Renal cortex interstitium (tissue), 11 donors: ENCODE data around the gene TIAL1. TPM values are rescaled to one million over a fixed set of nuclear protein-coding genes. Genes with fewer than 3 reads are reported as not detected.
"Not testable (repeated sequence)": the region's sequence is repeated elsewhere in the genome, so short reads cannot be mapped to it uniquely, and the experiment has no call there.

Source experiments
- DNase-seq, 11 donors: peaks; one replicate each; pipeline ENCODE4 v3.0.0-alpha.2; 2013; ENCODE audit warnings: low read depth in 9 of 11, low spot score in 4 of 11; ENCODE audit errors: extremely low read depth in 1 of 11
- polyA plus RNA-seq, 3 donors: library from polyadenylated mRNA; unstranded; fragments of 120-200 nt; gene quantifications; one replicate each; pipeline ENCODE4 v1.2.1, GENCODE V29; 2013; ENCODE audit not compliant: insufficient read length in 3 of 3

The TIAL1 gene
- polyA plus RNA-seq, 3 donors: 145 to 201 (median 178) TPM

DNA sequence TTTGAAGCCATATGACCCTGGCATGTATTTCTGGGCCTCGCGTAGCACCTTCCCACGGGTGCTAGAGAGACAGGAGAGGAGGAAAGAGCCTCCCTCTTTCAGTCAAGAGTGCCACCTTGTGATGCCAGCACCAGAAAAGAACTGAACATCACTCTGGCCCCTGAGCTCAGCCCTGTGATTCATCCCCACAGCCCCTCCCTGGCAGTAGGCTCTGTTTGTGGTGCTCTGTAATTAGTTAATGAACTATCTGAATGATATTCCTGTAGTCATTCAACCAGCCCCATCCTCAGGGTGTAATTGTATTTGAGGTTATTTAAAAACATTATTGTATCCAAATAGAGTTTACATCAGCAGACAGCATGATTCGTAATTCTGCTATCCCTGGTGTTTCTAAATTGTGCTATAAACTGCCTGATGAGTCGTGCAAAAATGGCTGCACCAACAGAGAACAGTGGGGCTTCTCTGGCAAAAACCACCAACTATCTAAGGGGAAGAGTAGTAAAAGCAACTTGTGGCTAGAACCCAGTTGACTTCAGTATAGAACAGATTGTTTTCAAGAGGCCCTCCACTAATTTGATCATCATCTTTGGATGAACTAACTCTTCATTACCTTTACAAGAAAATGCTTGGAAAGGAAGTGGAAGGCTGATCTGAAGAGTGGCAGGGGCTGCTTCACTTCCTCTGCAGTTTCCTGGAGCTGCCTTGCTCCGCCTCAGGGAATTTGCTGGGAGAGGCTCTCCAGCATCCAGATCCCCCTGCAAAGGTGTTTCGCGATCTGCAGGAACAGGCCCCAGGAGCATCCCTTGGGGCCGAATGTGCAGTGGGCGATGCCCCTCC lies 23.7 kb upstream of the TIAL1 start:
- no peak for DNase-seq

DNA sequence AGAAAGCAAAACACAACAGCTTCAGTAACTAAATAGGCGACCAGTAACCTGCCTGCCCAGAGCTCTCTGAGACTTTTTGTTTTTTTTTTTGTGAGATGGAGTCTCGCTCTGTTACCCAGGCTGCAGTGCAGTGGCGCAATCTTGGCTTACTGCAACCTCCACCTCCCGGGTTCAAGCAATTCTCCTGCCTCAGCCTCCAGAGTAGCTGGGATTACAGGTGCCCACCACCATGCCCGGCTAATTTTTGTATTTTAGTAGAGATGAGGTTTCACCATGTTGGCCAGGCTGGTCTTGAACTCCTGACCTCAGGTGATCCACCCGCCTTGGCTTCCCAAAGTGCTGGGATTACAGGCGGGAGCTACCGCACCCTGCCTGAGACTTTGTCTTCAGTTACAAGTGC lies 23.0 kb upstream of the TIAL1 start:
- DNase-seq: not testable (repeated sequence)

DNA sequence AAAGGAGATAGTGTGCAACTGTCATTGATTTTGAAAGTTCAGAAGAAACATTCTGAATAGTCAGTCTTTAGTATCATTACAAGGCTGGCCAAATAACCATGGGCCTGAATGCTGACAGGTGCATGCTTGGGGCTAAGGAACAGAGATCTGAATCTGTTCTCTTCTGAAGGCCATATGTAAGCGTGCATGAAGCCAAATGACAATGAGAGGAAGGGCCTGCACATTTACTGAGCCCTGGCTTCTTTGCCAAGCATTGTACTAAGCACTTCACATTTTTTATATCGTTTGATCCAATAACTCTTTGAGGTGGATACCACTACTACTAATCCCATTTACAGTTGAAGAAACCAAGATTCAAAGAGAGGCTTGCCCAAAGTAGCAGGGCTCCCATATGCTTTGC lies 22.5 kb upstream of the TIAL1 start:
- no peak for DNase-seq

DNA sequence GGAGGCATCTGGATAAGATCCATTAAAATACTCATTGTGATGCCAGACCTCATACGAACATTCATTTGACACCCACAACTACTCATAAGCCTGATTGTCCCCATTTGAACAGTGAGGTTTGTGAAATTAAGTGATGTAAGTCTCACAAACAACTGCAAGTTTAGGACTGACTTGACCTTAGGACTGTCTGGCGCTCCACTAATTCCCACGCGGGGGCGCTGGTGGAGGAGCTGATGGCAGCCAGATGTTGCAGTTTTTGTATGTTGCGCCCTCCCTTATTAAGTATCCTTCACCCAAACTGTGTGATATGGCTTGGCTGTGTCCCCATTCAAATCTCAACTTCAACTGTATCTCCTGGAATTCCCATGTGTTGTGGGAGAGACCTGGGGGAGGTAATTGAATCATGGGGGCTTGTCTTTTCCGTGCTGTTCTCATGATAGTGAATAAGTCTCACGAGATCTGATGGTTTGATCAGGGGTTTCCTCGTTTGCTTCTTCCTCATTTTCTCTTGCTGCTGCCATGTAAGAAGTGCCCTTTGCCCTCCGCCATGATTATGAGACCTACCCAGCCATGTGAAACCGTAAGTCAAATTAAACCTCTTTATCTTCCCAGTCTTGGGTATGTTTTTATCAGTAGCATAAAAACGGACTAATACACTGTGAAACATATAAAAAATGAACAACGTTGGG lies 20.3 kb upstream of the TIAL1 start:
- no peak for DNase-seq

DNA sequence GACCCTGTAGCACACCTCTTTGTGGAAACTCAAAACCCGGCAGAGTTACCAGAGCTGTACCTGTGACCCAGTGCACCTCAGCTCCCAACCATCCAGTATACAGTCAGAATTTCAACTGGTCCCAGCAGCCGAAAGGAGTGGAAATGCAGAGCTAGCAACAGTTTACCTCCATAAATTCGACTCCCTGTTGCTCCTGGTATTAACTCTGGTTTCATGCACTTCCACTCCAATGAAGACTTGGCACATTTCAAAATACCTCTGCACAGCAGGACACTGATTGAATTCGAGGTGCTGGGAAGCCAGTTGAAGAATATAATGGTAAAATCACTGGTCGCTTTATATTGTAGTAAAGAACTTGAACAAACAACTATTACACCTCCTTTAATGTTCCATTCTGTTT lies 17.9 kb upstream of the TIAL1 start:
- DNase-seq: no peak

DNA sequence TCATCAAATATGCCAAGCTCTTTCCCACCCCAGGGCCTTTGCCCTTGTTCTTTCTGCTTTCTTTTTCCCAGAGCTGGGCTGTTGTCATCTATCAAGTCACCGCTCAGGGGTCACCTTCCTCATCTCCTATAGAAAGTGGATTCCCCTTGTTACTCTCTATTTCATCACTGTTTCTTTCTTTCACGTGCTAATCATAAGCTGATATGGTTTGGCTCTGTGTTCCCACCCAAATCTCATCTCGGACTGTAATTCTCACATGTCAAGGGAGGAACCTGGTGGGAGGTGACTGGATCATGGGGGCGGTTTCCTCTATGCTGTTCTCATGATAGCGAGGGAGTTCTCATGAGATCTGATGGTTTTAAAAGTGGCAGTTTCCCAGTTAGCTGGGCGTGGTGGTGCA lies 17.0 kb upstream of the TIAL1 start:
- no peak for DNase-seq

DNA sequence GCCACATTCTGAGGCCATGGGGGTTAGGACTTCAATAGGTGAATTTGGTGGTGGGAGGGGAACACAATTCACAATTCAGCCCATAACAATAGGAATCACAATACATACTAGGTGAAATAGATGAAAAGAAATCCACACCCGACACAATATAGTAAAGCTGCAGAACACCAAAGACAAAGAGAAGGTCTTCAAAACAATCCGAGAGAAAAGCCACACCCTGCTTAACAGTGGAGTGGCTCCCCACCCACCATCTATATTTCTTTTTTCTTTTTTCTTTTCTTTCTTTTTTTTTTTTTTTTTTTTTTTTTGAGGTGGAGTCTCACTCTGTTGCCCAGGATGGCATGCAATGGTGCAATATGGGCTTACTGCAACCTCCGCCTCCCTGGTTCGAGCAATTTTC lies 14.7 kb upstream of the TIAL1 start:
- DNase-seq: no peak

DNA sequence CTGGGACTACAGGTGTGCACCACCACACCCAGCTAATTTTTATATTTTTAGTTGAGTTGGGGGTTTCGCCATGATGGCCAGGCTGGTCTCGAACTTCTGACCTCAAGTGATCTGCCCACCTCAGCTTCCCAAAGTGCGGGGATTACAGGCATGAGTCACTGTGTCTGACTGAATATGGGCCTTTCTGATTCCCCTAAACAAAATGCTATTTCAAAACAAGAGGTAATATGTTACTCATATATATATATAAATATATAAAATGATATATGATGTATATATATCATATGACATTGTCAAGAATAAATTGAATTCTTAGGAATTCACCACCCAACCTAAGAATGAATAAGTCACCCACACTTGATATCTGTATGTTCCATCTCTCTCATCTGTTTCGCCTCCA lies 12.8 kb upstream of the TIAL1 start:
- no peak for DNase-seq

DNA sequence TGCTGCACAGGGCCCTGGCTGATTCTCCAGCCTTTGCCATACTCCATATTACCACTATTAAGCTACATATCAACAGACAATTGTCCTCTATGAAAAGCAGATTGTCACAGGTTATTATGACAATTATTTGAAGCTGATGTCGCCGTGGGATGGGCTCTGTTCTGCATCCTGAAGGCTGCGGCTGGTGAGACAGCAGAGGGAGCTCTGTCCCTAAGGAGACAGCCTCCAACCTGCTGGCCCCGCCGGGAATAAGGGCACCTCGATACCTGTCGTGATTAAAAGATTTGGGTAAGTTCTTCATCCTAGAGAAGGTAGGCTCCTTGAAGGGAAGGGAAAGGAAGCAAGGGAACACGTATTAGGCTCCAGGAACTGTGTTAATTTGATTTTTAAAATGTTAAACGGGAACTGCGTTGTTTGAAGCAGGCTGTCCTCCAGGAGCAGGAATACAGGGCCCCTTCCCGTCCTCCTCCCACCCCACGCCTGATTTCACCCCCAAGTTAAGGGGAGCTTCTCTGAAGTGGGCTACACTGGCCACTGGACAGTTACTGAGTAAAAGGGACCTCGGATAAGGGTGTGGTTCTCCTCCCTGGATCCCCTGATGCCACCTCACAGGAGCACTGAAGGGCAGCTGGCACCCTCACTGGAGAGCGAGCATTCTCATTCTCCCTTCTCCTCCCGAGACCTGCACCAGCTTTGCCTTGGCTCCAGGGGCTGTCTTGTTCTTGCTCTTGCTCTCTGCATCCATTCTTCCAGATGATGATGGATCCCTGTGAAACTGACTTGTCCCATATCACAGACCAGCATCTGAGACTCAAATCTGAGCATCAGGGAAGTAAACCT lies 11.8 kb upstream of the TIAL1 start:
- no peak for DNase-seq

DNA sequence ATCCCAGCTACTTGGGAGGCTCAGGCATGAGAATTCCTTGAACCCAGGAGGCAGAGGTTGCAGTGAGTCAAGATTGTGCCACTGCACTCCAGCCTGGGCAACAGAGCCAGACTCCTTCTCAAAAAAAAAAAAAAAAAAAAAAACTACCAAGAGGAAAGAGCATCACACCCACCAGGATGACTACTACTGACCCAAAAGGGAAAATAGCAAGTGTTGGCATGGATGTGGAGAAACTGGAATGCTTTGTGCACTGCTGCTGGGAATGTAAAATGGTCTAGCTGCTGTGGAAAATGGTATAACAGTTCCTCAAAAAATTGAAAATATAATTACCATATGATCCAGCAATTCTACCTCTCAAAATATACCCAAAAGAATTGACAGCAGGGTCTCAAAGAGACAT lies 7.7 kb upstream of the TIAL1 start:
- no peak for DNase-seq

DNA sequence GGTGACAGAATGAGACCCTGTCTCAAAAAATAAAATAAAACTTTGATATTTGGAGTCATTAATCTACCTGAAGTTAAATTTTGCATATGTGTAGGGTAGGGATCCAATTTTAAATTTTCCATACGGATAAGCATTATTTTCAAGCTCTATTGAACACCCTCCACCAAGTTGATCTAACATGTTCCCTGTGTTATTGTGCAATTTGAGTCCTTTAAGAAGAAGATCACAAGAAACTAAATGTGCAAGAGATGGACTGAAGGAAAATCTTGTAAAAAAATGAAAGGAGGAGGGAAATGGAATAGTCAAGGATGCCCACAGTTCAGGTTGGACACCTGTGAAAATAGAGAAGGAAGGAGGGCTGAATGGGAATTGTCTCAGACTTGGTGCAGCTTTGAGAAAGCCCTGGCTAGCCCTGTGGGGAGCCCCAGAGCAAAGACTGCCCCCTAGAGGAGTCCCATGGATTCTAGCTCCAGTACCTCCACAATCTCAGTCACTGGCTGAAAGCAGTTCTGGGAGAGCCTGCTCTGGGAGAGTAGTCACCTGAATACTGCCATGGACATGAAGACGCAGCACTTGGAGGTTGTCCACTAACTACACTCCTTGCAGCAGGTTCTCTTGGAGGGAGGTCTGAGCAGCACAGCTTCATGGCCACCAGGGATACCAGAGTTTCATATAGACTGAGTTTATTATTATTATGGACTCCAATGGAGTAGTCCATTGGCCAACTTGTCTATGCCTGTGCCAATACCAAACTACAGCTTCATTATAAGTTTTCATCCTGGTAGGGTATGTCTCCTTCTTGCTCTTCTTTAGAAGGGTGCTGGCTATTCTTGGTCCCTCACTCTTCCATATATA lies 5.7 kb upstream of the TIAL1 start:
- no peak for DNase-seq

DNA sequence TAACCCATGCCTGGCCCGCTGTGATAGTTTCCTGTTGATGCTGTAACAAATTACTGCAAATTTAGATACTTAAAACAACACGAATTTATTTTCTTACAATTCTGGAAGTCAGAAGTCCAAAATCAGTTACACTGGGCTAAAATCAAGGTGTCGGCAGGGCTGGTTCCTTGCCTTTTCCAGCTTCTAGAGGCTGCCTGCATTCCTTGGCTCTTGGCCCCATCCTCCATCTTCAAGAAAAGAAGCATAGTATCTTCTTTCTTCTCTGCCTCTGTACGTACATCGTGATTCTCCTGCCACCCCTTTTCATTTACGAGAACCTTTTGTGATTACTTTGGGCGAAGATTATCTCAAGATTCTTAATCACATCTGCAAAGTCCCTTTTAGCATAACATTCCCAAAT lies 1.6 kb upstream of the TIAL1 start:
- no peak for DNase-seq

DNA sequence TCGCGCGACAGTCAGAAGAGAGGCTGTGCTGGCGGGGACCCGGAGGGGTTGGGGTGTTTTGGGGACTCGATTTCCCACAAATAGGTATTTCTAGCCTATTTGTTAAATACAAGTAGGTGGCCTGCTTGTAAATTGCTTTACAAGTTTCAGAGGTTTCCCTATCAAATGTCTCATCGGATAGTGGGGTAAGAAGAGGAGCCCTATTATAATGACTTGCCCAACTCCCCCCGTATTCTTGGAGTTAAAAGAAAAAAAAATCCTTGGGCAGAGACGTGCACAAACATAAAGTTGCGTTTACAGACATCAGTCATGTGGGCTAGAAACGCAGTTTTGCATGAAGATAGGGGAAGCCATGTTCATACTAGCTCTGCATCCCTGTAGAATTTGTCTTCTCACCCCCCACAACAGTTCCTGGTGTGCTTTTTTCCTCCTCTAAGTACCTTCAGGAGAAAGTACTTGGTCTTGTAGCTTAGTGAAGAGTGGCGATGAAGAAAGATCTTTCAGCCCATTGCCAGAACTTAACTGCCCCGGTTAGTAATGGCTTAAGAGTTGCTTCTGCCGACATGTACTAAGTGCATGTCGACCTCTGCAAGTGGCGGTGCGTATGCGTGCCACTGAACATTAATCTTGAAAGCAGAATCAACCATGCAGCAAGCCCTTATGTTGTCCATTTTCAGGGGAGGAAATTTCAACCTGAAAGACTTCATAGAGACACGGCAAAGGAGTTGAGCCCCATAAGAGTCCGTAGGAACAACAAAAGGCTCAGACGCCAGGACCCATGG lies 832 bp upstream of the TIAL1 start:
- no peak for DNase-seq

DNA sequence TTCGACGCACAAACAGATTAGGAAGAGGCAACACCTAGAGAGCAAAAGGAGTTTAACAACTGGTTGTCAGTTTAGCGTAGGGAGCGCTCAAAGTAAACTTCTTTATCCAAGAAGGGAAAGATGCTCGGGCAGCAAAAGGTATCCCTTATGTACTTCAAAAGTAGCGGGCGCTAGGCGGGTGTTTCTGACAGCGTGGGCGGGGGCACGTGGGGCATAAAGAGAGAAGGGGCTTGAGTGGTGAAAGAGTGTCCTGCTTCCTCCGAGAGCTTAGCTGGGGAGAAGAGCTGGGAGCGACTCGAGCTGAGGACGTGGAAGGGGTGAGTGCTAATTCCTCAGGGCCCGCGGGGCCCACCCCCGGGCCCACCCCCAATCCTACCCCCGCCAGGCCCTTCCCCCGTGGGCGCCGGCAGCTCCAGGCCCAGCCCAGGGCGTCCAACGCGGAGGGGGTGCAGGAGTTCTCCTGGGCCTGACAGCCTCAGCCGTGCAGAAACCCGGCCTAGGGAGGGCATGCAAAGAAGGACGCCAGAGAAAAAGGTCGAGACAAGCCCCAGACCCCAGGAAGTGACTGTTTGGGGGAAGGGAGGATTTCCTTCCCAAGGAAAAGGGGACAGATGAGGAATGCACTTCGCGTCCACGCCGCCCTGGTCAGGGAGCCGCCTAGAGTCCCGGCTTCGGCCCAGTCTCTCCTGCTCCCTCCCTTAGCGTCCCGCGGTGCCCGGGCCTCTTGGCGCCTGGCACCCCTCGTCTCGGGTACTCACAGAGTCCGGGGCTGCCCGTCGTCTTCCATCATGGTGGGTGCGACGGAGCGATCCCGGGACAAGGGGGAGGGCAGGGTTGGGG lies 868 bp downstream of the TIAL1 start:
- peak in 1 of 11 donors; percentile 27 for DNase-seq

DNA sequence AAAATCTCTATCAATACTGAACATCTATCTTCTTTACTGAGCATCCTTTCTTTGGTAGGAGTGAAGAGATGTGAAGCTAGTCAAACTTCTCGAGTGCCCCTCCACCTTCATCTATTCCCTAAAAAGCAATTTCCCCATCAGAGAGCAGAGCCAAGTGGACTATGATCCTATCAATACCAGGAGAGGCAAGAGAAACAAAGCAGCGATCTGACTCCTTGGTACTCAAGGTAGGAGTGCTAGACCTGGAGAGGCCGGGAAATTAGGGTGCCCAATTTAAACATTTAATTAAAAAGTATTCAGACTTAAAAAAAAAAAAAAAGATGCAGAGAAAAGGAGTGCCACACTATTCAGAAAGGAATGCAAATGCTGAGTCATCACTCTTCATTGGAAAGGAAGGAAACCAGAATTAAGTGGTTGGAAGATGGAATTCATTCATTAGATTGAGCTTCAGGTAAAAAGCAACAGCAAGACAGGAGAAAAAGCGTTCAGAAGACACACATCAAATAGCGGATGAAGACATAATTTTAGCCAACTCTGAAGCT lies 1.6 kb downstream of the TIAL1 start:
- DNase-seq: no peak

DNA sequence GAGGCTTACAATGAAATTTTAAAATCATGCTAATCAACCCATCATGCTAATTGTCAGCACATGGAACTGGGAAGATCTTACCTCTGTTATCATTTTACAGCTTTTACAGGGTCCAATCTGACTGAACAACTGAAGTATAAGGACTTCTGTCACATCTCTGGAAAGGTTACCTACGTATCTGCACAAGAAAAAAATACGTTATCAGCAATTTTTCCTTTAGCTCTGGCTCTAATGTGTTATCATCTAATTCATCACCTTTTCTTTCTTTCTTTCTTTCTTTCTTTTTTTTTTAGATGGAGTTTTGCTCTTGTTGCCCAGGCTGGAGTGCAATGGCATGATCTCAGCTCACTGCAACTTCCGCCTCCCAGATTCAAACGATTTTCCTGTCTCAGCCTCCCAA lies 8.7 kb downstream of the TIAL1 start:
- no peak for DNase-seq

DNA sequence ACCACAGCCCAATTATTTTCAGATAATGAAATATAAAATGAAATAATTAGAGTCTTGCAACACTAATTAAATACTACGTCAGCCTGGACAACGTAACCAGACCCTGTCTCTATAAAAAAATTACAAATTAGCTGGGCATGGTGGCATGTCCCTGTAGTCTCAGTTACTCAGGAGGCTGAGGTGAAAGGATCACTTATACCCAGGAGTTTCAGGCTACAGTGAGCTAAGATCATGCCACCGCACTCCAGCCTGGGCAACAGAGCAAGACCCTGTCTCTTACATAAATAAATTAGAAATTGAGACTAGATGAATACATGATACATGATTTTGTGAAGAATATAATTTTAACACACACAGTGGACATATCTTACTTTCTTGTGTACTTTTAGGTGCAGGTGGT lies 18.4 kb downstream of the TIAL1 start:
- no peak for DNase-seq
